Peyer's patch (tissue), 4 donors: ENCODE measurements around the gene SULT1C3.

ENCODE experiments used
- CTCF ChIP-seq, 6 experiments: fragments of 450-650 bp in 4 of 6; fragments of 200-600 bp in 2 of 6; sonication (generic) in 1 of 6; IDR thresholded peaks; one replicate each; pipeline ENCODE4 v1.5.1; 2017 to 2019; ENCODE audit warnings: antibody characterized with exemption in 6 of 6, mild to moderate bottlenecking in 3 of 6, moderate library complexity in 1 of 6
- POLR2A ChIP-seq, 2 donors: fragments of 450-650 bp; IDR thresholded peaks; one replicate each; pipeline ENCODE4 v1.5.1; 2017; ENCODE audit warnings: antibody characterized with exemption in 2 of 2, mild to moderate bottlenecking in 2 of 2, moderate library complexity in 2 of 2

- no peak for TF ChIP-seq CTCF (IDR thresholded peaks at IDR 0.05)
- no peak for TF ChIP-seq POLR2A (IDR thresholded peaks at IDR 0.05)
These were observed 13.2 kb upstream of the SULT1C3 start for GRCh38 chr2:108226564-108226963.
